Spleen (tissue), 7 donors: ENCODE results near the gene MBD1.

Experiments used
- POLR2A ChIP-seq, 3 donors: fragments of 450-650 bp; IDR thresholded peaks; one replicate each; pipeline ENCODE4 v1.5.1; 2017; ENCODE audit warnings: antibody characterized with exemption in 3 of 3, mild to moderate bottlenecking in 1 of 3
- TF ChIP-seq, protein P1 (sequence below), 11 experiments: fragments of 200-600 bp in 7 of 11; fragments of 450-650 bp in 4 of 11; sonication (generic) in 4 of 11; IDR thresholded peaks in 8 of 11; conservative IDR thresholded peaks in 3 of 11; 1 replicate in 7 of 11; 2 replicates in 4 of 11; pipeline versions ENCODE4 v1.4.0 to v1.8.0; 2016 to 2021; ENCODE audit warnings: antibody characterized with exemption in 11 of 11, inconsistent platforms in 4 of 11, mild to moderate bottlenecking in 1 of 11
- donor health status: DM: no; HTN: no; CAD: no; lungs with moderate emphysema.
- donor health status: DM: no; HTN: no; CAD: no.
- donor health status: DM: no; HTN: no; CAD: no.

DNA sequence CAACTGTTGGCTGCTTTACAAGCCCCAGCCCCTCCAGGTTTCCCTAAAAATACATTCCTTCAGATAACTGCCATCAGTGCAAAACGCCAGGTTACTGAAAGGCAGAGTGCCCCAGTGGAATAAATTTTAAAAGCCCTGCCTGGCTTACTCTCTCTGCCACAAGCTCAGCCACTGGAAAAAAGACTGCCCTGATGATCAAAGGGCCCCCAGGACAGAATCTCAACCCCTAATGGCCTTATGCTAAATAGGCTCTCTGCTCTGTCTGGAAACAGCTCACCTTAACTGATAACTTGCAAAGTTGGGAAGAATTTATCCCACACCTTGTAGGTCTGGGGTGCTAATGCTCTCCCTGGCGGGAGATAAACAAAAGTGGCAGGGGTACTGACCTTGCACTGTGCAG lies 48.9 kb downstream of the MBD1 start:
- TF ChIP-seq, protein P1, sequence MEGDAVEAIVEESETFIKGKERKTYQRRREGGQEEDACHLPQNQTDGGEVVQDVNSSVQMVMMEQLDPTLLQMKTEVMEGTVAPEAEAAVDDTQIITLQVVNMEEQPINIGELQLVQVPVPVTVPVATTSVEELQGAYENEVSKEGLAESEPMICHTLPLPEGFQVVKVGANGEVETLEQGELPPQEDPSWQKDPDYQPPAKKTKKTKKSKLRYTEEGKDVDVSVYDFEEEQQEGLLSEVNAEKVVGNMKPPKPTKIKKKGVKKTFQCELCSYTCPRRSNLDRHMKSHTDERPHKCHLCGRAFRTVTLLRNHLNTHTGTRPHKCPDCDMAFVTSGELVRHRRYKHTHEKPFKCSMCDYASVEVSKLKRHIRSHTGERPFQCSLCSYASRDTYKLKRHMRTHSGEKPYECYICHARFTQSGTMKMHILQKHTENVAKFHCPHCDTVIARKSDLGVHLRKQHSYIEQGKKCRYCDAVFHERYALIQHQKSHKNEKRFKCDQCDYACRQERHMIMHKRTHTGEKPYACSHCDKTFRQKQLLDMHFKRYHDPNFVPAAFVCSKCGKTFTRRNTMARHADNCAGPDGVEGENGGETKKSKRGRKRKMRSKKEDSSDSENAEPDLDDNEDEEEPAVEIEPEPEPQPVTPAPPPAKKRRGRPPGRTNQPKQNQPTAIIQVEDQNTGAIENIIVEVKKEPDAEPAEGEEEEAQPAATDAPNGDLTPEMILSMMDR (IDR thresholded peaks at IDR 0.05 in 8 of 11, conservative IDR thresholded peaks at IDR 0.05 in 3 of 11), result no peak
- no peak for TF ChIP-seq POLR2A (IDR thresholded peaks at IDR 0.05)
